Measurements from ENCODE around the gene NCF2. TPM values are rescaled to one million over a fixed set of nuclear protein-coding genes. Genes with fewer than 3 reads are reported as not detected.

NCF2 gene
- total and polyA plus RNA-seq, 4 donors, result 1.2 to 15.1 (median 7.5) TPM

- Histone ChIP-seq H3K4me3 (ENCODE audit: low read depth in 1 of 3, low read length in 3 of 3) (no peak overlapping the region), H3K9ac (ENCODE audit: low read depth in 1 of 2, low read length in 2 of 2) (no peak overlapping the region), H3K9me3 (ENCODE audit: control insufficient read depth in 4 of 4, low read length in 3 of 4) (no peaks in the 10 kb centered on the region), H3K36me3 (ENCODE audit: control insufficient read depth in 4 of 4, insufficient read depth in 3 of 4, low read depth in 1 of 4, low read length in 3 of 4) (no peaks in the 10 kb centered on the region), H3K27ac (ENCODE audit: low read depth in 1 of 2, low read length in 2 of 2) (peak overlapping the region in 1 of 2 donors; percentile 3), H3K27me3 (ENCODE audit: control insufficient read depth in 4 of 4, insufficient read depth in 4 of 4, low read length in 3 of 4) (no peaks in the 10 kb centered on the region), H3K4me1 (ENCODE audit: control insufficient read depth in 4 of 4, insufficient read depth in 4 of 4, low read length in 3 of 4) (peaks cover 0 to 3% (median 1%) of the 10 kb centered on the region in 4 donors)
- no peak for DNase-seq (ENCODE audit: low spot score)
- TF ChIP-seq TAF1 (conservative IDR thresholded peaks at IDR 0.05) (no peak), YY1 (IDR thresholded peaks at IDR 0.05) (no peak), RAD21 (IDR thresholded peaks at IDR 0.05) (no peak), GABPA (IDR thresholded peaks at IDR 0.05 in 1 of 2, conservative IDR thresholded peaks at IDR 0.05 in 1 of 2) (no peak), MAX (IDR thresholded peaks at IDR 0.05) (no peak), HNF4A (conservative IDR thresholded peaks at IDR 0.05) (no peak), SP1 (IDR thresholded peaks at IDR 0.05) (no peak), RXRA (IDR thresholded peaks at IDR 0.05) (no peak), EGR1 (IDR thresholded peaks at IDR 0.05; ENCODE audit: low read depth in 2 of 2) (no peak), HNF4G (IDR thresholded peaks at IDR 0.05) (no peak)
- 53% methylated on average over 3 of the region's 3 CpGs for WGBS
Observed at GRCh38 chr1:183609759-183610452, 19.6 kb upstream of the NCF2 start.

GRCh38 chr1:183609313-183609712, 19.1 kb upstream of the NCF2 start:
- TF ChIP-seq CTCF (IDR thresholded peaks at IDR 0.05; ENCODE audit: low read depth, low read length, missing input control) (peak; percentile 43), NR2F2 (IDR thresholded peaks at IDR 0.05) (no peak), JUND (IDR thresholded peaks at IDR 0.05) (no peak), RAD21 (IDR thresholded peaks at IDR 0.05) (peak; percentile 58 to 71), TAF1 (conservative IDR thresholded peaks at IDR 0.05) (no peak), REST (IDR thresholded peaks at IDR 0.05) (no peak), RXRA (IDR thresholded peaks at IDR 0.05) (no peak), HNF4G (IDR thresholded peaks at IDR 0.05) (no peak), YY1 (IDR thresholded peaks at IDR 0.05) (no peak), MAX (IDR thresholded peaks at IDR 0.05) (no peak), HNF4A (conservative IDR thresholded peaks at IDR 0.05) (no peak), FOXA1 (IDR thresholded peaks at IDR 0.05) (no peak), ATF3 (IDR thresholded peaks at IDR 0.05) (no peak), GABPA (IDR thresholded peaks at IDR 0.05 in 1 of 2, conservative IDR thresholded peaks at IDR 0.05 in 1 of 2) (no peak), ZBTB33 (IDR thresholded peaks at IDR 0.05) (no peak), FOXA2 (IDR thresholded peaks at IDR 0.05) (no peak), SP1 (IDR thresholded peaks at IDR 0.05) (peak; percentile 8)
- Histone ChIP-seq H3K27me3 (ENCODE audit: control insufficient read depth in 4 of 4, insufficient read depth in 4 of 4, low read length in 3 of 4) (no peaks in the 10 kb centered on the region), H3K4me3 (ENCODE audit: low read depth in 1 of 3, low read length in 3 of 3) (no peak overlapping the region), H3K9me3 (ENCODE audit: control insufficient read depth in 4 of 4, low read length in 3 of 4) (no peaks in the 10 kb centered on the region), H3K4me1 (ENCODE audit: control insufficient read depth in 4 of 4, insufficient read depth in 4 of 4, low read length in 3 of 4) (peaks cover 0 to 3% (median 1%) of the 10 kb centered on the region in 4 donors), H3K36me3 (ENCODE audit: control insufficient read depth in 4 of 4, insufficient read depth in 3 of 4, low read depth in 1 of 4, low read length in 3 of 4) (no peaks in the 10 kb centered on the region), H3K9ac (ENCODE audit: low read depth in 1 of 2, low read length in 2 of 2) (no peak overlapping the region), H3K27ac (ENCODE audit: low read depth in 1 of 2, low read length in 2 of 2) (peak overlapping the region in 1 of 2 donors; percentile 3)
- 64% methylated on average over 5 of the region's 5 CpGs for WGBS
- no peak for DNase-seq (ENCODE audit: low spot score)
